HFFc6 (cell line): ENCODE results near the gene TAF11. TPM values are rescaled to one million over a fixed set of nuclear protein-coding genes. Genes with fewer than 3 reads are reported as not detected.
A peak's percentile ranks its signal among the peaks of the same experiment; 100 is the strongest.

Experiments
- DNase-seq: peaks from one replicate; pipeline ENCODE4 v3.0.0-alpha.2; 2018
- H3K27ac Mint-ChIP-seq: 2 replicates; pipeline ENCODE4 v1.8.0; 2020; ENCODE audit warnings: mild to moderate bottlenecking, mixed read lengths
- H3K27me3 Mint-ChIP-seq: 2 replicates; pipeline ENCODE4 v1.8.0; 2021; ENCODE audit warnings: mild to moderate bottlenecking, moderate library complexity, mixed read lengths; ENCODE audit not compliant: insufficient read depth
- H3K36me3 Mint-ChIP-seq: 2 replicates; pipeline ENCODE4 v1.8.0; 2021; ENCODE audit warnings: low read depth, mixed read lengths
- H3K4me1 Mint-ChIP-seq: 2 replicates; pipeline ENCODE4 v1.8.0; 2020; ENCODE audit warnings: low read depth, mixed read lengths
- H3K4me3 Mint-ChIP-seq: 2 replicates; pipeline ENCODE4 v1.8.0; 2020; ENCODE audit warnings: mild to moderate bottlenecking, moderate library complexity, mixed read lengths
- H3K9me3 Mint-ChIP-seq: 2 replicates; pipeline ENCODE4 v1.8.0; 2020; ENCODE audit warnings: mild to moderate bottlenecking, mixed read lengths
- CTCF ChIP-seq: fragments of 200-600 bp; sonication (generic); IDR thresholded peaks from 2 replicates; pipeline ENCODE4 v1.5.0; 2021; ENCODE audit warnings: antibody characterized with exemption, mild to moderate bottlenecking
- total RNA-seq, 6 experiments: library from RNA; stranded (reverse); fragmentation: NEBNext Ultra II Directional; extraction: Animal tissue kit (Norgen Biotek cat#: 25700); gene quantifications; 2 replicates in 1 of 6; 3 replicates in 5 of 6; pipeline ENCODE4 v1.2.3, GENCODE V29; 2021

Gene TAF11
- total RNA-seq, 6 experiments from 2014 or later = 15.2 to 19.0 (median 16.1) TPM

DNA sequence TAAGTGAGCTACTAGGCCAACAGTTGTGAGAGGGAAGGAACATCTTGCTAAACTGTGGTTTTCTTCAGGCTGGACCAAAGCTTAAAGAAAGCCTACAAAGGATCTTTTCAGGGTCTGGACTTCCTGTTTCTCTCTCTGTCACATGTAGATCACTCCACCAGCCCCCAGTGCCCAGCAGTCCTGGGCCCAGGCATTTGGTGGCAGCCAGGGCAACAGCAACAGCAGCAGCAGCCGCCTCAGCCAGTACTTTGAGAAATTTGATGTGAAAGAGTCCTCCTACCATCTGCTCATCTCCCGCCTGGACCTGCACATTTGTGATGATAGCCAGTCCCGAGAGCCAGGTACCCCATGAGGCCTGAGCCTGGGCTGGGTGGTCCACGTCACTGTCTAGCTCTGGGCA lies 51.8 kb downstream of the TAF11 start:
- no peaks in the 10 kb centered on the region for H3K9me3 Mint-ChIP-seq
- H3K27me3 Mint-ChIP-seq = peaks cover 1% of the 10 kb centered on the region; the same call in 1 of the 2 replicates
- no peak overlapping the region for H3K4me3 Mint-ChIP-seq
- H3K4me1 Mint-ChIP-seq = peaks cover 38% of the 10 kb centered on the region
- peak overlapping the region; percentile 74; the same call in 1 of the 2 replicates for H3K27ac Mint-ChIP-seq
- TF ChIP-seq CTCF = no peak
- no peak for DNase-seq
- H3K36me3 Mint-ChIP-seq = peaks cover 16% of the 10 kb centered on the region

GRCh38 chr6:34834789-34835518 lies 52.9 kb downstream of the TAF11 start:
- Mint-ChIP-seq H3K4me3 (no peak overlapping the region), H3K27me3 (peaks cover 2% of the 10 kb centered on the region), H3K4me1 (peaks cover 38% of the 10 kb centered on the region), H3K36me3 (peaks cover 16% of the 10 kb centered on the region), H3K9me3 (no peaks in the 10 kb centered on the region), H3K27ac (peak overlapping the region; percentile 74)
- TF ChIP-seq CTCF = no peak
- peak; percentile 76 for DNase-seq

GRCh38 chr6:34832942-34833341 lies 54.9 kb downstream of the TAF11 start:
- no peak overlapping the region for H3K4me3 Mint-ChIP-seq
- peaks cover 28% of the 10 kb centered on the region for H3K4me1 Mint-ChIP-seq
- H3K36me3 Mint-ChIP-seq = peaks cover 15% of the 10 kb centered on the region
- no peaks in the 10 kb centered on the region for H3K9me3 Mint-ChIP-seq
- no peak overlapping the region for H3K27ac Mint-ChIP-seq
- DNase-seq = no peak
- TF ChIP-seq CTCF = no peak
- peaks cover 1% of the 10 kb centered on the region; the same call in 1 of the 2 replicates for H3K27me3 Mint-ChIP-seq

GRCh38 chr6:34829137-34829536 lies 58.7 kb downstream of the TAF11 start:
- H3K27ac Mint-ChIP-seq = no peak overlapping the region
- H3K36me3 Mint-ChIP-seq = peaks cover 12% of the 10 kb centered on the region; the same call in 1 of the 2 replicates

More at GRCh38 chr6:34829137-34829536, 58.7 kb downstream of the TAF11 start:
- Mint-ChIP-seq H3K27me3 (peaks cover 1% of the 10 kb centered on the region; the same call in 1 of the 2 replicates), H3K4me3 (no peak overlapping the region), H3K9me3 (no peaks in the 10 kb centered on the region), H3K4me1 (no peaks in the 10 kb centered on the region)
- DNase-seq = no peak
- TF ChIP-seq CTCF = no peak

Other genes with a start within 250 kb of the TAF11 start
- 10 to 100 TPM; 56.0 to 65.1 (median 59.4) TPM for gene ILRUN, start 191.3 kb downstream of the TAF11 start, total RNA-seq
- gene SNRPC, start 130.5 kb downstream of the TAF11 start, total RNA-seq = 100 to 1,000 TPM; 132 to 194 (median 161) TPM
- gene BLTP3A, start 96.0 kb downstream of the TAF11 start, total RNA-seq = 1 to 10 TPM; 7.2 to 9.8 (median 8.9) TPM
- gene ANKS1A, start 1.2 kb upstream of the TAF11 start, total RNA-seq = 10 to 100 TPM; 11.6 to 13.5 (median 13.1) TPM